IMR-90 (cell line): ENCODE results near the gene VOPP1. TPM values are rescaled to one million over a fixed set of nuclear protein-coding genes. Genes with fewer than 3 reads are reported as not detected.

Experiments used
- ATAC-seq: fragments of 200-7000 bp; cut with Tn5 transposase; 2 replicates; pipeline ENCODE4 v1.9.1; 2020; ENCODE audit warnings: low read depth, mild to moderate bottlenecking, moderate library complexity
- BruUV-seq: library from RNA; stranded (reverse); fragments of 400-500 nt; replicated peaks from 2 replicates; lab custom pipeline; 2021; lab: Mats Ljungman, UMichigan
- CTCF ChIA-PET: fragments of 300-600 bp; formaldehyde crosslinking; extraction: SDS; loops from one replicate; lab custom pipeline; 2021; ENCODE audit warnings: antibody characterized with exemption; lab: Yijun Ruan, JAX
- POLR2A ChIA-PET: fragments of 300-600 bp; sonication (Branson Sonifier 250); formaldehyde crosslinking; loops from one replicate; lab custom pipeline; 2022; ENCODE audit warnings: antibody characterized with exemption; ENCODE audit not compliant: unreplicated experiment; lab: Charles Lee
- DNase-seq: peaks from one replicate; pipeline ENCODE4 v3.0.0; 2013
- H2AFZ ChIP-seq: replicated peaks from 2 replicates; pipeline ENCODE3; 2013; ENCODE audit warnings: low read length, mild to moderate bottlenecking; ENCODE audit not compliant: poor library complexity
- H2AK5ac ChIP-seq: 2 replicates; pipeline ENCODE4 v1.6.1; 2013; ENCODE audit warnings: low read depth, low read length, inconsistent platforms
- H2AK9ac ChIP-seq: replicated peaks from 2 replicates; pipeline ENCODE3; 2013; ENCODE audit warnings: mild to moderate bottlenecking, low read depth, low read length, moderate library complexity; ENCODE audit not compliant: poor library complexity
- H2BK120ac ChIP-seq: 2 replicates; pipeline ENCODE4 v1.6.1; 2013; ENCODE audit warnings: low read depth, low read length, inconsistent platforms
- H2BK15ac ChIP-seq: 3 replicates; pipeline ENCODE4 v1.6.1; 2013; ENCODE audit warnings: low read depth, low read length, inconsistent platforms
- H2BK20ac ChIP-seq: 2 replicates; pipeline ENCODE4 v1.6.1; 2013; ENCODE audit warnings: low read depth, mild to moderate bottlenecking, inconsistent platforms, low read length, moderate library complexity
- H2BK5ac ChIP-seq: 2 replicates; pipeline ENCODE4 v1.6.1; 2013; ENCODE audit warnings: mild to moderate bottlenecking, low read depth, low read length, inconsistent platforms; ENCODE audit not compliant: poor library complexity, severe bottlenecking
- H3K14ac ChIP-seq: replicated peaks from 2 replicates; pipeline ENCODE4 v1.6.1; 2013; ENCODE audit warnings: low read depth, low read length, inconsistent platforms
- H3K18ac ChIP-seq: 2 replicates; pipeline ENCODE4 v1.6.1; 2013; ENCODE audit warnings: low read depth, low read length, control low read depth
- H3K23ac ChIP-seq: 2 replicates; pipeline ENCODE4 v1.6.1; 2013; ENCODE audit warnings: low read depth, low read length, inconsistent platforms
- H3K27ac ChIP-seq: 2 replicates; pipeline ENCODE4 v1.5.1; 2013; ENCODE audit warnings: mild to moderate bottlenecking, control low read depth, low read length; ENCODE audit not compliant: insufficient read depth
- H3K27me3 ChIP-seq: 2 replicates; pipeline ENCODE4 v1.6.1; 2013; ENCODE audit warnings: low read length; ENCODE audit not compliant: control insufficient read depth, insufficient read depth
- H3K36me3 ChIP-seq: 2 replicates; pipeline ENCODE4 v1.6.1; 2013; ENCODE audit warnings: low read length, mixed read lengths; ENCODE audit not compliant: control insufficient read depth, insufficient read depth
- H3K4ac ChIP-seq: 2 replicates; pipeline ENCODE4 v1.6.1; 2013; ENCODE audit warnings: low read depth, low read length, inconsistent platforms
- H3K4me1 ChIP-seq: 2 replicates; pipeline ENCODE4 v1.6.1; 2013; ENCODE audit warnings: low read length, mixed read lengths; ENCODE audit not compliant: control insufficient read depth, insufficient read depth
- H3K4me2 ChIP-seq: 2 replicates; pipeline ENCODE4 v1.6.1; 2013; ENCODE audit warnings: low read depth, mild to moderate bottlenecking, control low read depth, low read length, moderate library complexity
- H3K4me3 ChIP-seq: 2 replicates; pipeline ENCODE4 v1.5.1; 2013; ENCODE audit warnings: low read depth, mild to moderate bottlenecking, control low read depth, low read length, moderate library complexity; ENCODE audit not compliant: insufficient read depth
- H3K56ac ChIP-seq: 2 replicates; pipeline ENCODE4 v1.6.1; 2013; ENCODE audit warnings: low read length, inconsistent platforms; ENCODE audit not compliant: insufficient read depth; ENCODE audit errors: extremely low read depth
- H3K79me1 ChIP-seq, 2 experiments: 2 replicates each; pipeline ENCODE4 v1.6.1; 2013; ENCODE audit warnings: low read length in 2 of 2, inconsistent platforms in 1 of 2, low read depth in 1 of 2
- H3K9ac ChIP-seq: 2 replicates; pipeline ENCODE4 v1.6.1; 2013; ENCODE audit warnings: low read depth, low read length, control low read depth
- H3K9me1 ChIP-seq: 2 replicates; pipeline ENCODE4 v1.6.1; 2013; ENCODE audit warnings: low read length, inconsistent platforms; ENCODE audit not compliant: insufficient read depth
- H3K9me3 ChIP-seq: 2 replicates; pipeline ENCODE4 v1.6.1; 2013; ENCODE audit warnings: low read length; ENCODE audit not compliant: control insufficient read depth, insufficient read depth
- H4K20me1 ChIP-seq: 2 replicates; pipeline ENCODE4 v1.6.1; 2013; ENCODE audit warnings: low read length, inconsistent platforms; ENCODE audit not compliant: insufficient read depth
- H4K5ac ChIP-seq: 2 replicates; pipeline ENCODE4 v1.6.1; 2013; ENCODE audit warnings: mild to moderate bottlenecking, low read depth, low read length, control low read depth
- H4K8ac ChIP-seq, 2 experiments: 2 replicates each; pipeline ENCODE4 v1.6.1; 2013; ENCODE audit warnings: low read depth in 2 of 2, low read length in 2 of 2, control low read depth in 1 of 2, inconsistent platforms in 1 of 2
- H4K91ac ChIP-seq: 2 replicates; pipeline ENCODE4 v1.6.1; 2013; ENCODE audit warnings: low read depth, low read length, inconsistent platforms; ENCODE audit not compliant: insufficient read depth
- BHLHE40 ChIP-seq: fragments of 150-350 bp; IDR thresholded peaks from 2 replicates; pipeline ENCODE4 v1.6.1; 2016; ENCODE audit warnings: mild to moderate bottlenecking, low read depth, low read length
- CEBPB ChIP-seq: IDR thresholded peaks from 2 replicates; pipeline ENCODE4 v1.6.1; 2012; ENCODE audit warnings: low read depth, low read length, improper control_type of control experiment
- CHD1 ChIP-seq: IDR thresholded peaks from 2 replicates; pipeline ENCODE4 v1.6.1; 2012; ENCODE audit warnings: low read depth, low read length, improper control_type of control experiment
- CTCF ChIP-seq: conservative IDR thresholded peaks from 2 replicates; pipeline ENCODE4 v1.5.1; 2012; ENCODE audit warnings: mild to moderate bottlenecking, low read depth, low read length, improper control_type of control experiment
- MAFK ChIP-seq: IDR thresholded peaks from 2 replicates; pipeline ENCODE4 v1.6.1; 2012; ENCODE audit warnings: low read depth, low read length, improper control_type of control experiment
- MAZ ChIP-seq: IDR thresholded peaks from 2 replicates; pipeline ENCODE4 v1.6.1; 2012; ENCODE audit warnings: low read depth, mild to moderate bottlenecking, low read length, improper control_type of control experiment, moderate library complexity, borderline replicate concordance
- NFE2L2 ChIP-seq: fragments of 150-350 bp; IDR thresholded peaks from 2 replicates; pipeline ENCODE4 v1.6.1; 2016; ENCODE audit warnings: low read depth, mild to moderate bottlenecking, low read length
- RAD21 ChIP-seq: IDR thresholded peaks from 2 replicates; pipeline ENCODE4 v1.6.1; 2012; ENCODE audit warnings: low read length, improper control_type of control experiment
- RFX5 ChIP-seq: IDR thresholded peaks from 2 replicates; pipeline ENCODE4 v1.8.0; 2012; ENCODE audit warnings: low read depth, mild to moderate bottlenecking, low read length, moderate library complexity
- SMC3 ChIP-seq: fragments of 150-350 bp; IDR thresholded peaks from 2 replicates; pipeline ENCODE4 v1.6.1; 2016; ENCODE audit warnings: low read depth, mild to moderate bottlenecking, antibody characterized with exemption, low read length, moderate library complexity
- WGBS, 2 experiments: methylation state at CpG; one replicate each; pipeline versions ENCODE4 v1.1.5 to v1.1.7; 2013; ENCODE audit warnings: missing lambda C conversion rate in 2 of 2; ENCODE audit not compliant: insufficient read length in 1 of 2; ENCODE audit errors: extremely low coverage in 2 of 2; 5-methylcytosine and 5-hydroxymethylcytosine counted together
- dilution Hi-C: fragments of 300-500 bp; cut with HindIII; formaldehyde crosslinking; loops from one replicate; pipeline ENCODE4 v1.14.3; 2018; ENCODE audit warnings: low sequenced_read_pairs; ENCODE audit not compliant: unreplicated experiment
- in situ Hi-C: fragments of 300-500 bp; cut with MboI; formaldehyde crosslinking; loops from 3 replicates; pipeline ENCODE4 v1.14.3; 2019; ENCODE audit warnings: low sequenced_read_pairs, inconsistent platforms, mixed read lengths
- intact Hi-C: fragments of 100-400 bp; cut with micrococcal nuclease; formaldehyde crosslinking; loops from 2 replicates; pipeline ENCODE4 v1.10.0; 2022
- polyA plus RNA-seq, 3 experiments: library from polyadenylated mRNA; depleted of rRNA; stranded (reverse); fragments of >200 nt; gene quantifications; 2 replicates each; pipeline ENCODE4 v1.2.3, GENCODE V29; 2012; ENCODE audit warnings: low replicate concordance in 1 of 3
- total RNA-seq: library from RNA; depleted of rRNA; stranded (reverse); fragments of >200 nt; gene quantifications from 2 replicates; pipeline ENCODE4 v1.2.3, GENCODE V29; 2012
- TF ChIP-seq, protein P1 (sequence below): fragments of 150-350 bp; IDR thresholded peaks from 2 replicates; pipeline ENCODE4 v1.6.1; 2016; ENCODE audit warnings: low read depth, mild to moderate bottlenecking, low read length, moderate library complexity, borderline replicate concordance
- TF ChIP-seq, protein P2 (sequence below): fragments of 150-350 bp; IDR thresholded peaks from 2 replicates; pipeline ENCODE4 v1.6.1; 2017; ENCODE audit warnings: mild to moderate bottlenecking, antibody characterized with exemption, low read length, low read depth

Gene VOPP1
- total and polyA plus RNA-seq, 2 of the 4 experiments (the other 2 are of a cell fraction), result 60.2 to 94.5 TPM

DNA sequence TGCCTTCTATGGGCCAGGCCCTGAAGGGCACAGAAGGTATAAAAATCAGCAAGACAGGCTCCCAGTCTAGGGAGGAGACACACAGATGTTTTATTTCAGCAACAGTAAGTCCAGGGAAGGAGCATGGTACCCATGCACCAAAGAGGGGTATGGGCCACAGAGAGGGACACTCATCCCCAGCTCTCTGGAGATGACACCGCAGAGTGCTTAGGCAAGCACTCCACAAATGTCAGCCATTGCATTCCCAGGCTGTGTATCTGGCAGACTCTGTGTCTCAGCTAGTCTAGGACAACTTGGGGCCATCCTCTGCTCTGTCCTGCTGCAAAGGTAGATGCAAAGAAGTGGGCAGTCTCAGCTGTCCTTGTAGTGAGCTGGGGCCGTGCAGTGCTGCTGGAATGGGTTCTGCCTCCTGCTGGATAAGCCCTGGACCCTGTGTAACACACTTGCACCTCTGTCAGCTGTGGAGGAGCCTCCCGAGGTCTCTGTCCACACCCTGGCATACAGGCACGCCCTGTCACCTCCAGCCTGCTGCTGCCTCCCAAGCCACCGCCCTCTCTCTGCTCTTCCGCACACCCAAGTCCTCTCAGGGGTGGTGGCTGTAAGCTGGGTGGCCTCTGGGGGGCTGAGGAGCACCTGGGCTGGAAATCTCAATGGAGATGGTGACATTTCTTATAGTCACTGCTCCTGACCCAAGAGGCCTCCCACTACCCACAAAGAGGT lies 57.6 kb downstream of the VOPP1 start:
- CTCF ChIA-PET, result no interaction called here
- no peak for ATAC-seq
- in situ Hi-C loops, result no loop called here

More for the DNA sequence above, 57.6 kb downstream of the VOPP1 start:
- Histone ChIP-seq H3K27ac (no peak overlapping the region), H3K4me1 (peaks cover 6% of the 10 kb centered on the region), H3K36me3 (peaks cover 35% of the 10 kb centered on the region), H3K18ac (no peak overlapping the region), H2BK15ac (no peak overlapping the region), H4K20me1 (peaks cover 10% of the 10 kb centered on the region), H3K27me3 (no peaks in the 10 kb centered on the region), H4K8ac (no peak overlapping the region), H3K4me2 (no peak overlapping the region), H3K23ac (no peak overlapping the region), H3K79me1 (peaks cover 27 to 71% of the 10 kb centered on the region in 2 experiments), H2AK9ac (no peak overlapping the region), H2BK120ac (no peak overlapping the region), H3K9me1 (peaks cover 25% of the 10 kb centered on the region; the same call in 1 of the 2 replicates), H2BK5ac (no peak overlapping the region), H3K9me3 (no peaks in the 10 kb centered on the region), H4K91ac (no peak overlapping the region), H3K4me3 (no peak overlapping the region), H2AFZ (no peak overlapping the region), H4K5ac (no peak overlapping the region), H3K14ac (no peak overlapping the region), H3K4ac (no peak overlapping the region), H3K9ac (no peak overlapping the region), H2BK20ac (no peak overlapping the region), H2AK5ac (no peak overlapping the region), H3K56ac (no peak overlapping the region)
- no peak for TF ChIP-seq RFX5
- TF ChIP-seq, protein P1, sequence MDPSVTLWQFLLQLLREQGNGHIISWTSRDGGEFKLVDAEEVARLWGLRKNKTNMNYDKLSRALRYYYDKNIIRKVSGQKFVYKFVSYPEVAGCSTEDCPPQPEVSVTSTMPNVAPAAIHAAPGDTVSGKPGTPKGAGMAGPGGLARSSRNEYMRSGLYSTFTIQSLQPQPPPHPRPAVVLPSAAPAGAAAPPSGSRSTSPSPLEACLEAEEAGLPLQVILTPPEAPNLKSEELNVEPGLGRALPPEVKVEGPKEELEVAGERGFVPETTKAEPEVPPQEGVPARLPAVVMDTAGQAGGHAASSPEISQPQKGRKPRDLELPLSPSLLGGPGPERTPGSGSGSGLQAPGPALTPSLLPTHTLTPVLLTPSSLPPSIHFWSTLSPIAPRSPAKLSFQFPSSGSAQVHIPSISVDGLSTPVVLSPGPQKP, result no peak
- TF ChIP-seq MAZ, result no peak
- TF ChIP-seq RAD21, result no peak
- TF ChIP-seq CHD1, result no peak
- TF ChIP-seq CTCF, result no peak
- TF ChIP-seq BHLHE40, result no peak
- TF ChIP-seq, protein P2, sequence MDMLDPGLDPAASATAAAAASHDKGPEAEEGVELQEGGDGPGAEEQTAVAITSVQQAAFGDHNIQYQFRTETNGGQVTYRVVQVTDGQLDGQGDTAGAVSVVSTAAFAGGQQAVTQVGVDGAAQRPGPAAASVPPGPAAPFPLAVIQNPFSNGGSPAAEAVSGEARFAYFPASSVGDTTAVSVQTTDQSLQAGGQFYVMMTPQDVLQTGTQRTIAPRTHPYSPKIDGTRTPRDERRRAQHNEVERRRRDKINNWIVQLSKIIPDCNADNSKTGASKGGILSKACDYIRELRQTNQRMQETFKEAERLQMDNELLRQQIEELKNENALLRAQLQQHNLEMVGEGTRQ, result no peak
- TF ChIP-seq CEBPB, result no peak
- TF ChIP-seq SMC3, result no peak
- no peak for TF ChIP-seq MAFK
- no peak for TF ChIP-seq NFE2L2
- no CpG with 5 or more reads among the region's 6 CpGs for WGBS, 2 experiments
- POLR2A ChIA-PET, result no interaction called here
- intact Hi-C loops, result no loop called here
- dilution Hi-C loops, result no loop called here
- DNase-seq, result no peak
- no TSS peak for BruUV-seq
